ENCODE results near the gene GGT7.
A peak's percentile ranks its signal among the peaks of the same experiment; 100 is the strongest.
"Not testable (repeated sequence)": the region's sequence is repeated elsewhere in the genome, so short reads cannot be mapped to it uniquely, and the experiment has no call there.

GGT7 gene

GRCh38 chr20:34872622-34873224 lies at the start of gene GGT7:
GGT7 (minus strand) TSS chr20:34872856; CDS start chr20:34872815, 41 bp downstream.
- no peak for FAIRE-seq

DNA sequence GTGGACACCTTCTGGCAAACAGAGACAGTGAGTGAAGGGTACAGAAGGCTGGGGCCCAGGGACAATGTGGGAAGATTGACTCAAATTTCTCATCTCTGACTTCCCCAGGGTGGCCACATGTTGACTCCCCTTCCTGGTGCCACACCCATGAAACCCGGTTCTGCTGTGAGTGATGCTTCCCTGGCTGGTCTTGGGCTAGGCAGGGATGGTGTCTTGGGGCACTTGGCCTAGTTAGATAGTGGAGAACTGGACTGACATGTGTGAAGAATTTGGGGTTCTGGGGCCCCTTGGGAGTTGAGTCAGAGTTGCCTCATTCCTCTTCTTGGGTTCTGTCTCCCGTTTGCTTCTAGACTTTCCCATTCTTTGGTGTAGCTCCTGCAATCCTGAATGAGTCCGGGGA lies 48.8 kb upstream of the GGT7 start:
- FAIRE-seq = no peak

- FAIRE-seq = no peak
These were observed 47.4 kb upstream of the GGT7 start for GRCh38 chr20:34920055-34920454.

GRCh38 chr20:34916774-34917354 lies 44.2 kb upstream of the GGT7 start:
- peak; percentile 10 for FAIRE-seq

DNA sequence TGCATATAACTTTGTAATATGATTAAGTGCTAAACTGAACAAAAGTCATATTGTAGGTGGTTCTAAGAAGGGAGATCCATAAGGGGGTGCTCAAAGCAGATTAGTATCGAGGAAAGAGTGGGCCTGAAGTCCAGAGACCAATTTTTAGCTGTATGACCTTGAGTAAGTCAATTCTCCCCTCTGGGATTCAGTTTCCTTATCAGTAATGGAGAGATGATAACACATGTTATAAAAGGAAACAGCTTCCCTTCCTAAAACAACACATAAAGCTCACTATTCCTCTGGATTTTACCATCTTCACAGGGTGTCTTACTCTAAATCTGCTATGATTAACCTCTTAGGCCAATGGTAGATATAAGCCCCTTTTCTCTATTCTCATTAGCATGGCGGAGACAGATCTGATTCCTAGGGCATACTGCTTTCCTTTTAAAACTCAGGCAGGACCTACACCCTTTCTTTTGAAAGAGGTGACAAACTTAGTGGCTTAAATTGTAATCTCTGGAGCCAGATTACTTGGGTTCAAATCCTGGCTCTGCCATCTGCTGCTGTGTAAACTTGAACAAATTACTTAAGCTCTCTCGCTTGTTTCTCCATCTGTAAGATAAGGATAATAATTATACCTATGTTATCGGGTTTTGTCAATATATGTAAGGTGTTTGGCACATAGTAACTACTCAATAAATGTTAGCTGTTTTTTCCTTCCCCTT lies 43.2 kb upstream of the GGT7 start:
- FAIRE-seq = no peak

GRCh38 chr20:34915131-34915530 lies 42.5 kb upstream of the GGT7 start:
- FAIRE-seq = no peak

- no peak for FAIRE-seq
These were observed 35.2 kb upstream of the GGT7 start for GRCh38 chr20:34907616-34908469.

DNA sequence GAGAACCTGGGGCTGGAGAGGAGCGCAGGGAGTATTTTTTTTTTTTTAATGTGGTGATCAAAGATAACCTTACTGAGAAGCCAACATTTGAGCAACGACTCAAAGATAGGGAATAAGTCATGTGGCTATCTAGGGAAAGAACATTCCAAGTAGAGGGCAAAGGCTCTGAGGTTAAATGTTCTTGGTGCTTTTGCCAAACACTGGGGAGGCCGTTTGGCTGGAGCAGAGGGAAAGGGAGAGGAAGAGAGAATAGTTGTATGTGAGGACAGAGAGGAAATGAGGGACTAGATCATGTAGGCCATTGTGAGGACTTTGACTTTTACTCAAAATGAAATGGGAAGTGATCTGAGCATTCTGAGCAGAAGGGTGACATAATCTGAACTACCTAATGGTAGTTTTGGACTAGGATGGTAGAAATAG lies 31.6 kb upstream of the GGT7 start:
- FAIRE-seq = no peak

GRCh38 chr20:34898731-34899130 lies 26.1 kb upstream of the GGT7 start:
- not testable (repeated sequence) for FAIRE-seq

DNA sequence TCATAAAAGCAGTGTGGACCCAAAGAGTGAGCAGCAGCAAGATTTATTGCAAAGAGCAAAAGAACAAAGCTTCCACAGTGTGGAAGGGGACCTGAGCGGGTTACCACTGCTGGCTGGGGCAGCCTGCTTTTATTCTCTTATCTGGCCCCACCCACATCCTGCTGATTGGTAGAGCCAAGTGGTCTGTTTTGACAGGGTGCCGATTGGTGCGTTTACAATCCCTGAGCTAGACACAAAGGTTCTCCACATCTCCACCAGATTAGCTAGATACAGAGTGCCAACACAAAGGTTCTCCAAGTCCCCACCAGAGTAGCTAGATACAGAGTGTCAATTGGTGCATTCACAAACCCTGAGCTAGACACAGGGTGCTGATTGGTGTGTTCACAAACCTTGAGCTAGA lies 25.5 kb upstream of the GGT7 start:
- not testable (repeated sequence) for FAIRE-seq

DNA sequence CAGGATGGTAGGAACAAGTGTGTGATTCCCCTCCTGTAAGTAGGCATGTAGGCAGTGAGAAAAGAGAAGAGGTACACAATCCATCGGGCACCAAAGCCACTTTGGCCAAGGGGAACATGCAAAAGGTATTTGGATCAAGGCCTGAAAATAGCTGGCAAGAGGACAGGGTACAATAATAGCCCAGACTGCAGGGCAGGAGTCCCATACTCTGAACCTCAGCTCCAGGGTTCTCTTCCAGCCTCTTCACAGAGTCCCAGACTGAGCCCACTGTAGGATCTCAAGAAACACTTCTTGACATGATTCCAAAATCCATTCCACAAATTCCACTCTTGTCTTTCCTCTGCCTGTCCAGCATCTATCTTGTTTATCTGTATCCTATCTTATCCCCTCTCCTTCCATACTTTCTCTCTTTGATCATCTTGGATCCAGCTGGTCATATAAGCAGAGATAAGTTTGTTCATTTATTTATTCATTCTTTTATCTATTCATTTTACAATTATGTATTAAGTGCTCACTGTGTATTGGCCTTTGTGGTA lies 23.5 kb upstream of the GGT7 start:
- FAIRE-seq = no peak

DNA sequence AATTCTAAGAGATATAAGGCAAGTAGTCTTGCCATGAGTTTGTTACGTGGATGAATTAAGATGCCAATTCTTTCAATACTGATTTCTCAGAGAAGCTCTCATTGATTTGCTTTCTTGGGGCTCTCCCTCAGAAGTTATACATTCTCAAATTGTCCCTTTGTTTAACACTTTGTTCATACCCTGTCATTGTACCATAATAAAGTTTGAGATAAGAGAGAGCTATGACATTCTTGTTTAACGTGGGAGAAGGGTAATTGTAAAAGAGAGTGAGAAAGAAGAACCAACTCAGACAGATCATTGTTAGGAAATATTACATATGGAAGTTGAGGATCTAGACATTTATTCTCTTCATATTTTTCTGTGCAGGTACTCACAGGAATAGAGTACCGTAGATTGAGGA lies 22.8 kb upstream of the GGT7 start:
- FAIRE-seq = no peak

DNA sequence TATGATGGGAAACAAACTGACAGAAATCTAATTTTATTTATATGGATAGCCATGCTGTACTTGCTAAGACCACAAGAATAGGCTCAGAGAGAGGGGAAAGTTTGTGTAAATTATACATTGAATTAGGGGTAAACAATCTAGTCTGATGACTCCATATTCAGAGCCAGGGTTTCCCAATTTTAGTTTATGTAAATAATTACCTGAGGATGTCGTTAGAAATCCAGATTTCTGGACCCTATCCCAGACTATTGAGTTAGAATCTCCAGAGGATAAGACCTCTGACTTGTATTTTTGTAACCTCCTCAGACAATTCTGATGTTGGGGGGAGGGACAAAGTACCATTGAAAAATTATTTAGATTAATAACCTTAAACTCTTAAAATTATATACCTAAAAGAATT lies 22.1 kb upstream of the GGT7 start:
- FAIRE-seq = no peak

DNA sequence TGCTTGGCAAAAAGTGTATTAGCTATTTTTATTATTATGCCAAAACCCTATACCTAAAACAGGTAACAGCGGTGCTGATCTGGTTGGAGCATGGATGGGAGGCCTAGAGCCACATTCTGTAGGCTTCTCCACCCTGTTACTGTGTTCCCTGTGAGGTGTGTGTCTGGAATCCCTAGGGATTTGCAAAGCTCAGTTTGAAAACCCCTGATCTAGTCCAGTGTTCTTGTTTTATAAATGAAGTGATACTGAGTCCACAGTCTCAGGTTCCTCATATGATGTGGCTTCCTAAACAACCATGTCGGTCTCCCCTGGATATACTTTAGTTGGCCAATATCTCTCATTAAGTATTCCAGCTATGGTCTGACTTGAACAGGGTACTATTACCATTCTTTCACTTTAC lies 20.0 kb upstream of the GGT7 start:
- FAIRE-seq = no peak

GRCh38 chr20:34891166-34892062 lies 18.8 kb upstream of the GGT7 start:
- FAIRE-seq = no peak

GRCh38 chr20:34888468-34888867 lies 15.8 kb upstream of the GGT7 start:
- FAIRE-seq = no peak

- no peak for FAIRE-seq
These were observed 14.4 kb upstream of the GGT7 start for GRCh38 chr20:34887023-34887422.

DNA sequence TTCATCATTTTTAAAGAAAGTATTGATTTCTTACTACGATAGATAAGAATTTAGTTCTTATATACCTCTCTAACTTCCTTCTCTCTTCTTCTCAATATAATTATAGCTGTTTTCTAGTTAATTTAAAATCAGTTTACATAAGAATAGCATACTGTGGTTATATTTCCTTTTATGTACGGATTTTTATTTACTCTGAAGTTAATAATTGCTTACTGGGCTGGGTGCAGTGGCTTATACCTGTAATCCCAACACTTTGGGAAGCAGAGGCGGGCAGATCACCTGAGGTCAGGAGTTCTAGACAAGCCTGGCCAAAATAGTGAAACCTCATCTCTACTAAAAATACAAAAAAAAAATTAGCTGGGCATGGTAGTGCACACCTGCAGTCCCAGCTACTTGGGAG lies 13.5 kb upstream of the GGT7 start:
- no peak for FAIRE-seq

GRCh38 chr20:34884260-34884659 lies 11.6 kb upstream of the GGT7 start:
- FAIRE-seq = no peak

DNA sequence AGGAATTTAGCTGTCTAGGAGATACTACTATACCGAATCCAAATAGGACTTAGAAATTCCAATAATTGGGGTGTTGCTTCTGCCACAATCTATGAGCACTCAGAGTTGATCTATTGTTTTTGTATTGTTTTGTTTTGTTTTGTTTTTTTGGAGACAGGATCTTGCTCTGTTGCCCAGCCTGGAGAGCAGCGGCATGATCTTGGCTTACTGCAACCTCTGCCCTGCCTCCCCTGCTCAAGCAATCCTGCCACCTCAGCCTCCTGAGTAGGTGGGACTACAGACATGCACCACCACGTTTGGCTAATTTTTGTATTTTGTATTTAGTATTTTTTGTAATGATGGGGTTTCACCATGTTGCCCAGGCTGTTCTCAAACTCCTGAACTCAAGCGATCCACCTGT lies 11.2 kb upstream of the GGT7 start:
- no peak for FAIRE-seq

DNA sequence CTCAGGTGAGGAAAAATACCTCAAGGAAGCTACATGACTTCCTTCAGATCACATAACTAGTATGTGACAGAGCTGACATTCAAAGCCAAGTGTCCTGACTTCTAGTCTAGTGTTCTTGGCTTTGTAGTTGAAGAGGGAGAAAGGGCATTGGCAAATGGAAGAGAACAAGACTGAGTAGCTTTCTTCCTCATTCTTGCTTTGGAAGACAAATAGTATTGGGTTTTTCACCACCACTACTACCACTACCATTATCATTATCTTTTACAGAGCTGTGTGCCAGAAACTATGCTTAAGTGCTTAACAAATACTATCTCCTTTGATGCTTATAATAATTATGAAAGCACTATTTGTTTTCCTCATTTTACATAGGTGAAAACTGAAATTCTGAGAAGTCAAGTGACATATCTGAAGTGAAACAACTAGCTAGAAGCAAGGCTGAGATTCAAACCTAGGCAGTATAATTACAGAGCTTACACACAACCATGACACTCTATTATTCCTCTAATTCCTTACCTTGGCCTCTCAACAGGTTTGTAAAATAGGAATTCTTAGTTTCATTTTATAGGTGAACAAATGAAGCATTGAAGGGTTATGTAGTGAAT lies 10.5 kb upstream of the GGT7 start:
- FAIRE-seq = no peak

DNA sequence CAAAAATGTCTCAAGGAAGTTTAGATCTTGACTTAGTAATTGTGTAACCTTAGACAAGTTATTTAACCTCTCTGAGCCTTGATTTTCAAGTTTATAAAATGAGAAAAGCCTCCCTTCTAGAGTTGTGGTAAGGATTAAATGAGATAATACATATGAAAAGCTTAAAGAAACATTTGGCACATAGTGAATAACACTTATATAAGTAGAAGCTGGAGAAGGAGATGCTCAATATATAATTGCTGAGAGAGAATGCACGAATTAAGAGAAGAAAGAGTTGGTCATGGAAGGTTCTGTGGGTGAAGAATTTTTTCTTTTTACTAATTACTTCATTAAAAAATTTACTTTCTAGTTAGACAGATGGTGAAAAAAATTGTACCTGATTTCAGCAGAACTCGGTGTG lies 9.0 kb upstream of the GGT7 start:
- FAIRE-seq = no peak
